HepG2 (cell line): ENCODE measurements around the gene A2ML1. TPM values are rescaled to one million over a fixed set of nuclear protein-coding genes. Genes with fewer than 3 reads are reported as not detected.

ENCODE experiments used
- DMAP1 ChIP-seq: IDR thresholded peaks from 2 replicates; pipeline ENCODE4 v1.6.1; 2016
- HNF4G ChIP-seq, 2 experiments: sonication (generic) in 1 of 2; formaldehyde crosslinking in 1 of 2; IDR thresholded peaks; 2 replicates each; pipeline versions ENCODE4 v1.4.0 to v1.6.1; 2011 to 2020; ENCODE audit warnings: borderline replicate concordance in 2 of 2, low read depth in 2 of 2, mild to moderate bottlenecking in 2 of 2, low read length in 1 of 2, missing genetic modification reagents in 1 of 2, moderate library complexity in 1 of 2
- HOXA5 ChIP-seq: sonication (generic); formaldehyde crosslinking; IDR thresholded peaks from 2 replicates; pipeline ENCODE4 v1.4.0; 2020; ENCODE audit warnings: missing genetic modification reagents
- PITX1 ChIP-seq: sonication (generic); formaldehyde crosslinking; IDR thresholded peaks from 2 replicates; pipeline ENCODE4 v1.5.1; 2020; ENCODE audit warnings: mild to moderate bottlenecking, missing genetic modification reagents
- RBAK ChIP-seq: sonication (generic); formaldehyde crosslinking; IDR thresholded peaks from 2 replicates; pipeline ENCODE4 v1.5.1; 2020; ENCODE audit warnings: mild to moderate bottlenecking, missing genetic modification reagents
- TEAD3 ChIP-seq: optimal IDR thresholded peaks from 2 replicates; pipeline ENCODE3; 2016; ENCODE audit warnings: borderline replicate concordance
- ZNF567 ChIP-seq: sonication (generic); formaldehyde crosslinking; IDR thresholded peaks from 2 replicates; pipeline ENCODE4 v1.8.1; 2023; ENCODE audit warnings: mild to moderate bottlenecking, missing genetic modification reagents, borderline replicate concordance
- ZNF605 ChIP-seq: sonication (generic); formaldehyde crosslinking; IDR thresholded peaks from 2 replicates; pipeline ENCODE4 v1.8.0; 2022; ENCODE audit warnings: mild to moderate bottlenecking, missing genetic modification reagents
- ZNF792 ChIP-seq: IDR thresholded peaks from 2 replicates; pipeline ENCODE4 v1.6.1; 2016
- polyA plus RNA-seq, 8 experiments: library from polyadenylated mRNA; depleted of rRNA in 3 of 8; stranded (reverse) in 7 of 8; unstranded in 1 of 8; fragments of >200 nt; fragmentation: Illumina TruSeq in 4 of 8; extraction: Trizol in 4 of 8; gene quantifications; 2 replicates each; pipeline versions ENCODE4 v1.2.1 to v1.2.3, GENCODE V29; 2011 to 2016; ENCODE audit warnings: low read depth in 4 of 8, missing spikeins in 1 of 8, mixed read lengths in 1 of 8; ENCODE audit not compliant: insufficient read depth in 1 of 8
- total RNA-seq, 5 experiments: library from RNA; depleted of rRNA; stranded (reverse); fragments of >200 nt; fragmentation: Illumina TruSeq; extraction: Trizol; gene quantifications; 2 replicates each; pipeline ENCODE4 v1.2.3, GENCODE V29; 2016; ENCODE audit warnings: low read depth in 1 of 5
- TF ChIP-seq, protein P1 (sequence below): sonication (generic); formaldehyde crosslinking; IDR thresholded peaks from 2 replicates; pipeline ENCODE4 v1.5.0; 2020; ENCODE audit warnings: missing genetic modification reagents
- TF ChIP-seq, protein P2 (sequence below): sonication (generic); formaldehyde crosslinking; IDR thresholded peaks from 2 replicates; pipeline ENCODE4 v1.5.1; 2020; ENCODE audit warnings: missing genetic modification reagents, mild to moderate bottlenecking, borderline replicate concordance
- TF ChIP-seq, protein P3 (sequence below): sonication (generic); formaldehyde crosslinking; IDR thresholded peaks from 2 replicates; pipeline ENCODE4 v1.4.0; 2020; ENCODE audit warnings: missing genetic modification reagents
- TF ChIP-seq, protein P4 (sequence below): sonication (generic); formaldehyde crosslinking; IDR thresholded peaks from 2 replicates; pipeline ENCODE4 v1.4.0; 2020; ENCODE audit warnings: low read depth, mild to moderate bottlenecking, missing genetic modification reagents

A2ML1 gene
- total and polyA plus RNA-seq, 2 of the 13 experiments (the other 11 are each of a cell fraction or from before 2014, with no cell fraction given), result not detected

DNA sequence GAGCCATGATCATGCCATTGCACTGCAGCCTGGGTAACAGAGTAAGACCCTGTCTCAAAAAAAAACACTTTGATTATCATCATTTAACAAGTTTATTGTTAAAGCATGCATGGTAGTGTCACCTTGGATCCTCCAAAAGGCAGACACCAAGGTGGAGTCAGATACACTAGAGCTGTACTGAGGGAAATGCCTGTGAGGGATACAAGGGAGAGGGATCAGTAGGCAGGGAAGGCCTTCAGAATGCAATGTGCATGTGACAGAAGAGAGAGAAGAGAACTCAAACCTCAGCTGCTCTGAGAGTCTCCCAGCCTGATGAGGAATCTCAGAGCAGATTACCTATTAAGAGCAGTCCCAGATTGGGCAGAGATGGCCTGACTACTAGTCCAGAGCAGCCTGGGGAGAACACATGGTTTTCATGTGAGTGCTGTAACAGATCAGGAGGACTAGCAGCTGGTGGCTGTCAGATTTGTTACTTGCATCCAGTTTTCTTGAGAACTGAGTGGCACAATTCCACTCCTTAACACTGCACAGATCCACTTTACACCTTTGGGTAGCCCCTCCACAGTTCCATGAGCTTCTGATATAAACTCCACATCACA lies 38.0 kb upstream of the A2ML1 start (continued):
- TF ChIP-seq, protein P1, sequence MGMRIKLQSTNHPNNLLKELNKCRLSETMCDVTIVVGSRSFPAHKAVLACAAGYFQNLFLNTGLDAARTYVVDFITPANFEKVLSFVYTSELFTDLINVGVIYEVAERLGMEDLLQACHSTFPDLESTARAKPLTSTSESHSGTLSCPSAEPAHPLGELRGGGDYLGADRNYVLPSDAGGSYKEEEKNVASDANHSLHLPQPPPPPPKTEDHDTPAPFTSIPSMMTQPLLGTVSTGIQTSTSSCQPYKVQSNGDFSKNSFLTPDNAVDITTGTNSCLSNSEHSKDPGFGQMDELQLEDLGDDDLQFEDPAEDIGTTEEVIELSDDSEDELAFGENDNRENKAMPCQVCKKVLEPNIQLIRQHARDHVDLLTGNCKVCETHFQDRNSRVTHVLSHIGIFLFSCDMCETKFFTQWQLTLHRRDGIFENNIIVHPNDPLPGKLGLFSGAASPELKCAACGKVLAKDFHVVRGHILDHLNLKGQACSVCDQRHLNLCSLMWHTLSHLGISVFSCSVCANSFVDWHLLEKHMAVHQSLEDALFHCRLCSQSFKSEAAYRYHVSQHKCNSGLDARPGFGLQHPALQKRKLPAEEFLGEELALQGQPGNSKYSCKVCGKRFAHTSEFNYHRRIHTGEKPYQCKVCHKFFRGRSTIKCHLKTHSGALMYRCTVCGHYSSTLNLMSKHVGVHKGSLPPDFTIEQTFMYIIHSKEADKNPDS (CRISPR knock-in tag), result no peak
- TF ChIP-seq, protein P2, sequence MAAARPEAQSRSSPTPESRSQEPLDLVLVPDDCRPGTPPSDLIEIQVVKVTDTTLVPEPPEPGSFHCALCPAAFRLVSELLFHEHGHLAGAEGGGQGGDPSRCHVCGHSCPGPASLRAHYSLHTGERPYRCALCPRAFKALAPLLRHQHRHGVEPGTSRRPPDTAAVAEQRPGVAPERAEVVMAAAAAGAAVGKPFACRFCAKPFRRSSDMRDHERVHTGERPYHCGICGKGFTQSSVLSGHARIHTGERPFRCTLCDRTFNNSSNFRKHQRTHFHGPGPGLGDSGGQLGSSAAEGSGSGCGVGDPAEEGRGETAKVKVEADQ (CRISPR knock-in tag), result no peak
- TF ChIP-seq, protein P3, sequence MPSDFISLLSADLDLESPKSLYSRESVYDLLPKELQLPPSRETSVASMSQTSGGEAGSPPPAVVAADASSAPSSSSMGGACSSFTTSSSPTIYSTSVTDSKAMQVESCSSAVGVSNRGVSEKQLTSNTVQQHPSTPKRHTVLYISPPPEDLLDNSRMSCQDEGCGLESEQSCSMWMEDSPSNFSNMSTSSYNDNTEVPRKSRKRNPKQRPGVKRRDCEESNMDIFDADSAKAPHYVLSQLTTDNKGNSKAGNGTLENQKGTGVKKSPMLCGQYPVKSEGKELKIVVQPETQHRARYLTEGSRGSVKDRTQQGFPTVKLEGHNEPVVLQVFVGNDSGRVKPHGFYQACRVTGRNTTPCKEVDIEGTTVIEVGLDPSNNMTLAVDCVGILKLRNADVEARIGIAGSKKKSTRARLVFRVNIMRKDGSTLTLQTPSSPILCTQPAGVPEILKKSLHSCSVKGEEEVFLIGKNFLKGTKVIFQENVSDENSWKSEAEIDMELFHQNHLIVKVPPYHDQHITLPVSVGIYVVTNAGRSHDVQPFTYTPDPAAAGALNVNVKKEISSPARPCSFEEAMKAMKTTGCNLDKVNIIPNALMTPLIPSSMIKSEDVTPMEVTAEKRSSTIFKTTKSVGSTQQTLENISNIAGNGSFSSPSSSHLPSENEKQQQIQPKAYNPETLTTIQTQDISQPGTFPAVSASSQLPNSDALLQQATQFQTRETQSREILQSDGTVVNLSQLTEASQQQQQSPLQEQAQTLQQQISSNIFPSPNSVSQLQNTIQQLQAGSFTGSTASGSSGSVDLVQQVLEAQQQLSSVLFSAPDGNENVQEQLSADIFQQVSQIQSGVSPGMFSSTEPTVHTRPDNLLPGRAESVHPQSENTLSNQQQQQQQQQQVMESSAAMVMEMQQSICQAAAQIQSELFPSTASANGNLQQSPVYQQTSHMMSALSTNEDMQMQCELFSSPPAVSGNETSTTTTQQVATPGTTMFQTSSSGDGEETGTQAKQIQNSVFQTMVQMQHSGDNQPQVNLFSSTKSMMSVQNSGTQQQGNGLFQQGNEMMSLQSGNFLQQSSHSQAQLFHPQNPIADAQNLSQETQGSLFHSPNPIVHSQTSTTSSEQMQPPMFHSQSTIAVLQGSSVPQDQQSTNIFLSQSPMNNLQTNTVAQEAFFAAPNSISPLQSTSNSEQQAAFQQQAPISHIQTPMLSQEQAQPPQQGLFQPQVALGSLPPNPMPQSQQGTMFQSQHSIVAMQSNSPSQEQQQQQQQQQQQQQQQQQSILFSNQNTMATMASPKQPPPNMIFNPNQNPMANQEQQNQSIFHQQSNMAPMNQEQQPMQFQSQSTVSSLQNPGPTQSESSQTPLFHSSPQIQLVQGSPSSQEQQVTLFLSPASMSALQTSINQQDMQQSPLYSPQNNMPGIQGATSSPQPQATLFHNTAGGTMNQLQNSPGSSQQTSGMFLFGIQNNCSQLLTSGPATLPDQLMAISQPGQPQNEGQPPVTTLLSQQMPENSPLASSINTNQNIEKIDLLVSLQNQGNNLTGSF (CRISPR knock-in tag), result no peak
- TF ChIP-seq HOXA5 (no peak), TEAD3 (CRISPR knock-in tag) (no peak), ZNF792 (CRISPR knock-in tag) (no peak), ZNF567 (CRISPR knock-in tag) (no peak), ZNF605 (CRISPR knock-in tag) (no peak), DMAP1 (CRISPR knock-in tag) (no peak), HNF4G (IDR thresholded peaks at IDR 0.05; ENCODE audit: borderline replicate concordance, low read depth, low read length) (no peak), HNF4G (CRISPR knock-in tag; IDR thresholded peaks at IDR 0.05; ENCODE audit: borderline replicate concordance, low read depth) (no peak), PITX1 (no peak), RBAK (CRISPR knock-in tag) (no peak)
- TF ChIP-seq, protein P4, sequence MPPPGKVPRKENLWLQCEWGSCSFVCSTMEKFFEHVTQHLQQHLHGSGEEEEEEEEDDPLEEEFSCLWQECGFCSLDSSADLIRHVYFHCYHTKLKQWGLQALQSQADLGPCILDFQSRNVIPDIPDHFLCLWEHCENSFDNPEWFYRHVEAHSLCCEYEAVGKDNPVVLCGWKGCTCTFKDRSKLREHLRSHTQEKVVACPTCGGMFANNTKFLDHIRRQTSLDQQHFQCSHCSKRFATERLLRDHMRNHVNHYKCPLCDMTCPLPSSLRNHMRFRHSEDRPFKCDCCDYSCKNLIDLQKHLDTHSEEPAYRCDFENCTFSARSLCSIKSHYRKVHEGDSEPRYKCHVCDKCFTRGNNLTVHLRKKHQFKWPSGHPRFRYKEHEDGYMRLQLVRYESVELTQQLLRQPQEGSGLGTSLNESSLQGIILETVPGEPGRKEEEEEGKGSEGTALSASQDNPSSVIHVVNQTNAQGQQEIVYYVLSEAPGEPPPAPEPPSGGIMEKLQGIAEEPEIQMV (CRISPR knock-in tag), result no peak
- TF ChIP-seq, all 625 proteins: peak for 0
